GM19372 (cell line): ENCODE results near the gene SNX24.
A peak's percentile ranks its signal among the peaks of the same experiment; 100 is the strongest.
"Not testable (repeated sequence)": the region's sequence is repeated elsewhere in the genome, so short reads cannot be mapped to it uniquely, and the experiment has no call there.

Source experiments
- ATAC-seq: cut with Tn5 transposase; IDR thresholded peaks from one replicate; pipeline ENCODE4 v1.9.1; 2021; ENCODE audit warnings: mild to moderate bottlenecking, low read depth, moderate library complexity; ENCODE audit not compliant: unreplicated experiment

The SNX24 gene

DNA sequence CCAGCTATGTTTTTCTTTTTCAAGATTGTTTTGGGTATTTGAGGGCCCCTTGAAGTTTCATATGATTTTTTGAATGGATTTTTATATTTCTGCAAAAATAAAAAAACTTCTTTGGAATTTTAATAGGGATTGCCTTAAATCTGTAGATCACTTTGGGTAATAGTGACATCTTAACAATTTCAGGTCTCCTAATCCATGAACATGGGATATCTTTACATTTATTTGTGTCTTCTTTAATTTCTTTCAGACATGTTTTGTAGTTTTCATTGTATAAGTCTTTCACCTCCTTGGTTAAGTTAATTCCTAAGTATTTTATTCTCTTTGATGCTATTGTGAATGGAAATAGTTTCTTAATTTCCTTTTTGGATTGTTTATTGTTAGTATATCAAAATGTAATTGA, 112.0 kb downstream of the SNX24 start:
- no peak for ATAC-seq

- no peak for ATAC-seq
Observed at GRCh38 chr5:122959740-122960445, 114.5 kb downstream of the SNX24 start.

DNA sequence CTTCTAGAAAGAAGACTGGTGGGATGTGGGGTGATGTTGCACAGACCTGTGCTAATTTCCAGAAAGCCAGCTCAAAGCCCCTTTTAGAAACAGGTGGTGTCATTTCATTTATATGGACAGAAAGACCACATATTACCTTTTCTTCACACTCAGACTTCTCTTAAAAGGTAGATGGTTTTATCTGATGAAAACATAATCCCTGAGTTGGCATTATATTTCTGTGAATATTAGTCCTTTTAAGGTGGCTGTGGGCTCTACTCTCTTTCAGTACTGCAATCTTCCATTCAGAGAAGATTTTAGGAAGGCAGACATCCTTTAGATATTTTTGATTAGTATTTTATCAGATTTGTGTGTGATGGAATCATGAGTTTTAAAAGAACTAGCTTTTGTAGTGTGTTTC, 117.9 kb downstream of the SNX24 start:
- ATAC-seq: no peak

GRCh38 chr5:122965111-122965510, 119.7 kb downstream of the SNX24 start:
- ATAC-seq: no peak

DNA sequence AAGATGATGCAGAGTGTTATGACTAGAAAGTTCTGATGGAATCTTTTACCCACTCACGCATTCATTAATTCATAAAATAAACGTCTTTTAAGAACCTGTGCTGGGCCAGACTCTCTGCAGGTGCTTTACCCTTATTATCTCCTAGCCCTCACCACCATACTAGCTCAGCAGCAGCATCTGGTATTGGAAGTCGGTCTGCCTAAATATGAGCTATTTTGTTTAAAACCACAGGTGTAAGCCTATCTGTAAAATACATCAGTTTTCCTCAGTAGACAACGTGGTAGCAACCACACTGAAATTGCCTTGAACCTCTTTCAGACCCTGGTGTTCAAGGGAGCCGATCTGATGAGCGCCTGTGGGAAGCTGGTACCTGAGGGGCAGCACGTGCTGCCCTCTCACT, 121.7 kb downstream of the SNX24 start:
- ATAC-seq: peak; percentile 30

DNA sequence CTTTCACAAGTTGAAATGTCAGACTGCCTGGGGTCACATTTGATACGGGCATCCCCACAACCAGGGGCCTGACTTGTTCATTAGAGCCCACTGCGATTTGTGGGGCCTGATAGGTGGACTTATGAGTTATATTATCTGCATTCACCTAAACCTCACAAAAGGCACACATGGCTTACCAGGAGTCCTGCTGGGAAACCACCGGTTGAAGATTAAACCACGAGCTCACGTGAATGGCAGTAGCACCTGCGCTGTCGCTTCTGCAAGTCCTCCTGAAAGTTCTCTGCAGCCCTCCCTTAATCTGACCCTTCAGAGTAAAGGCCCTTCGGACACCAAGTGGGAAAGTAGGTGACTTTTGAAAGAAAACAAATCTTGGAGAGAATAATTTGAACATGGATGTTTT, 122.2 kb downstream of the SNX24 start:
- ATAC-seq: peak; percentile 99

GRCh38 chr5:122968056-122968455, 122.6 kb downstream of the SNX24 start:
- not testable (repeated sequence) for ATAC-seq

- ATAC-seq: no peak
Observed at GRCh38 chr5:122971333-122971732, 125.9 kb downstream of the SNX24 start.

GRCh38 chr5:122972877-122973276, 127.5 kb downstream of the SNX24 start:
- ATAC-seq: no peak

DNA sequence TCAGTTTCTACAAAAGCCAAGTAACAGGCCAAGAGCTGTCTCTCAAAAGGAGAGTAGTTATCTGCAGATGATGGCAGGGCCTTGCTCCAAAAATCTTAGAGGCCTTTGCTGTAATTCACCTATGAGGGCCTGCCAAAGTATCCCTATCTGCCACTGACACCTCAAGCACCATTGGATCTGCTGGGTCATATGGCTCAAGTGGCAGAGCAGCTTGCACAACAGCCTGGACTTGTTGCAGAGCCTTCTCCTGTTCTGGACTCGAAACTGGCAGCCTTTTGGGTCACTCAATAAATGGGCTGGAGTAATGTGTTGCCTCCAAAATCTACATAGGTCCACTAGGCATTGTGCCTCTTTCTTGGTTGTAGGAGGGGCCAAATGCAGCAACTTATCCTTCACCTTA, 128.3 kb downstream of the SNX24 start:
- not testable (repeated sequence) for ATAC-seq

DNA sequence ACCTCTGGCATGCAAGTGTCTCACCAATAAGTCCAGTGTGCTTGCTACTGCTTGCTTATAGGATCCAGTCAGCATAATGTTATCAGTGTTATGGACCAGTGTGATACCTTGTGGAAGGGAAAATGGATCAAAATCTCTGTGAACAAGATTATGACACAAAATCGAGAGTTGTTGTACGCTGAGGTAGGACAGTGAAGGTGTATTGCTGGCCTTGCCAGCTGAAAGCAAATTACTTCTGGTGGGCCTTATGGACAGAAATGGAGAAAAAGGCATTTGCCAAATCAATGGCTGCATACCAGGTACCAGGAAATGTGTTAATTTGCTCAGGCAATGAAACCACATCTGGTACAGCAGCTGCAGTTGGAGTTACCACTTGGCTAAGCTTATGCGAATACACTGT, 128.8 kb downstream of the SNX24 start:
- not testable (repeated sequence) for ATAC-seq

DNA sequence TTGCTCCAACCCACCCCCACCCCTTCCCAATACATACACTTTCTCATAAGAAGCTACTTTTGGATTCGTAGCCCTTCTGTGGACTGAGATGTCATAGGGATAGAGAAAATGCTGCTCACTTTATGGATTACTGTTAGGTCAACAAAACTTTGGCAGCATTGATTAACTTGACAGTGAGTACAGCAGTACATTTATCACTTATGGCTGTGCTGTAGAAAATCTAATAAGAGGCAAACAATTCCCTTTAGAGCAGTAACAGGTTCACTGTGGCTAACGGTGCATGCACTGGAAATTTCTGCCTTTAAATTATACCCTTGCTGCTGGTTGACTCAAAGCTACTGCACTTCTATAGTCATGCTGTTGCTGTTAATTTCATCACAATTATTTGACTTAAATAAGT, 131.9 kb downstream of the SNX24 start:
- no peak for ATAC-seq

DNA sequence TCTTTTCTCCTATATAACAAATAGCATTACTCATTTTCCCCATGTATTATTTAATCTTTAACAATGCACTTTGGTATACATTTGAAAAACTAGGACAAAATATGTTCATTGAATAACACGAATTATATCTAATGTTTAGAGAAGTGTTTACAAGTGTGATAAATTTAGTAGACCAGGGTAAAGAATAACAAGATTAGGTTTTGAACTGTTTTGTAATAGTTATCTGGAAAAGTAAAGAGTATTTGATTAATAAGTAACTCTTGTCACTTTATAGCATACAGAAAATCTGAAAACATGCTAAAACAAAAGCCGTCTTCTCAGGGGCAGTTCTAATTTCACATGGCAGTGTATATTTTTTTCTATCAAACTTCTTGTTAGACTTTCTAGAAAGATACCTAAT, 132.7 kb downstream of the SNX24 start:
- ATAC-seq: no peak

GRCh38 chr5:122978644-122979297, 133.4 kb downstream of the SNX24 start:
- no peak for ATAC-seq

DNA sequence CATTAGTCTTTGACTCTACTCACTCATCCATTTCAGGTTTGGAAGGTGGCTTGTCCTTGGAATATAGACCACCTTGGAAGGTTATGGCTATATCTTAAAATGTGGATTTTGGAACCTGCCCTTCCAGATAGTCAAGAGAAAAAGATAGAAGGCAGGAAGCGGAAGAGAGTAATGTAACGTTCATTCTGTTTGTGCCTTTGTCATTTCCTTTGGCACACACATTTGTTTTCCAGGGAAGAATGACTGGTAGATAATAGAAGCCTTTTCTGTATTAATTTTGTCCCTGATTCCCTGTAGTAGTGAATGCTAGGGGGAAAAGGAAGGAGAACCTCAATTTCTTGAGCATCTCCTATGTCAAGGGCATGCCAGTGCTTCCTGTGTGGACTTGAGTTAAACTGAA, 136.4 kb downstream of the SNX24 start:
- ATAC-seq: no peak

DNA sequence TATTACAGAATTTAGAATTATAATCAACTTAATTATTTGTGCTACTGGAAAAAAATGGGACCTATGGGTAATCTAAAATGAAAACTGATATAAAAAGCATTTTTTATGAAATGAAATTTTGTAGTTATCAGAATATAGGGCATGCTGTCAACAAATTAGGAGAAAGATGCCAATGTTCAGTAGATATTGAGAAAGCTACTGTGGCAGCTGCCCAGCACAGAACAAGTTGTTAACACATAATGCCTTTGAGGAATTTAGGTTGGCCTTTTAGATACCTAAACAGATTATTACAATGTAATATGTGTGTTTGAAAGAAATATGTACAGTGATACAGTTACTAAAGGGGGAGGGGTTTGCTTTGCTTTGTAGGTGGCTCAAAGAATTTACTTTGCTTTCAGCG, 137.0 kb downstream of the SNX24 start:
- no peak for ATAC-seq

DNA sequence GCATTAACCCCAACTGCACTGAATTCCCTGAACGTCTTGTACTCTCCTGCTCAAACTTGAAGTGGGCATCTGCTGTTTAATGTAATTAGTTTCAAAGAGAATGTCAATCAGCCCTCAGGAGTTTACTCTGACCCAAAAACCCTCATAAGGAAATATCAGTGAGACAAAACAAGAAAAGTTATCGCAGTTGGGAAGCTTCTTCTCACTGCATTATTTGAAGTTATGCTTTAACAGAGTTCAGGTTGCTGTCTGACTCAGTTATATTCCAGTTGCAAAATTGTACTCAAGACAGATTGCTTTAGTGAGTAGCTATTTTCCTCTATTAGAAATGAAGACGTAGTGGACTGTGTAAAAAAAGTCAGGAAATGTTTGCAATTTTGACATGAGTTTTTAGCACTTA, 139.0 kb downstream of the SNX24 start:
- peak; percentile 35 for ATAC-seq

DNA sequence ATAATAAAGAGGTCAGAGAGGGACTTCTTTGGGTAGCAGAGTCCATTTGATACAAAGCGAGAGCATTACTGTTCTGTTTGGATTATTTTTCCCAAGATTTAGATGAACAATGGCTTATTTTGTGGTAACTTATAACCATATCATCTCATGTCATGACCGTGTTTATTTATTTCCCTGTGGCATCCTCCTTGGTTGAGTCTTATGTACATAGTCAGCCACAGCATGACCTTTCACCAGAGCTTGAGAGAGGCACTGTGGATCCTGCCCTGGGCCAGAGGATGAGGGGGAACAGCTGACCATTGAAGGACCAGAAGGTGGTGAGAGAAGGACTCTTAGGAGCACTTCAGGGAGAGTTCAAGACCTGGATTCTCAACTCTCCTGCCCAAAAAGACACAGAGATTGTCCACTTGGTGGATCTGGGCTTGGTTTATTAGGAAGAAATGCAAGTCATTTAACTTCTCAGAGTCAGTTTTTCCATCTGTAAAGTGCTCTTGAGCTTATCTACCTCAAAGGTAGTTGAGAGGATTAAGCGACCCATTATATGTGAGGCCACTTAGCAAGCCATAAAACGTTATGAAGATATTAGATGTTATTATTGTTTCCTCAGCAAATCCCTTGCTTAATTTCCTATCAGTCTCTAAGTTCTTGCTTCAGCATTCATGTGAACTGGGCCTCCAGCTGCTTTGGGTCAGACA, 139.7 kb downstream of the SNX24 start:
- no peak for ATAC-seq

DNA sequence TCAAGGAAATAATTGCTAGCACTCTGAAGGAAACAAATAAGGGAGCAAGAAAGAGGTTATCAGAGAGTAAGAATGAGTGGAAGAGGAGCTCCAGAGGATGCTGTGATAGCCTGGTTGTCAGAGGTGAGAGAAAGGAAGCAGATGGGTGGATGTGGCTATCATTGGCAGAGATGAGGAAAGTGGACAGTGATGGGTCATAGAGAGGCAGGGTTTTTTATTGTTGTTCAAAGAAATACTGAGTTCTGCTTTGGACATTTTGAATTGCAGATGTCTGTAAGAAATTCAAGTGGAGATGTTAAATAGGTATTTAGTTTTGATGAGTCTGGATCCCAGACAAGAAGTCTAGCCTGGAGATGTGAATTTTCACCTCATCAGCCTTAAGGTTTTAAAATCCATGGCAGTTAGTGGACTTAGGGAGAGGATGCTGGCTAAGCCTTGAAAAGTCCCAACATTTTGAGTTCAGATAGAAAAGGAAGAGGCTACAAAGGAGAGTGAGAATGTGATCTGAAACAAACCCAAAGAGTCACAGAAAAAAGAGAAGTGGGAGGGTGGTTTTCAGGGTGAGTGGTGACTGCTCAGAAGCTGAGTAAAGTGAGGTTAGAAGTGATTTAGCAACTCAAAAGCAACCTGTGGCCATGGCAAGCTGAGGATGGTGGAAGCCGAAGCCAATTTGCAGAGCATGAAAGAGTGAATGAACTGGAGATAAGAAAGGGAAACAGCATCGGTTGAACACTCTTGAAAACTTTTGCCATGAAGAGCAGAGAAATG, 140.7 kb downstream of the SNX24 start:
- ATAC-seq: peak; percentile 93

- no peak for ATAC-seq
Observed at GRCh38 chr5:122996091-122996490, 150.7 kb downstream of the SNX24 start.

- ATAC-seq: no peak
Observed at GRCh38 chr5:122997294-122997693, 151.9 kb downstream of the SNX24 start.
